Central memory CD8-positive, alpha-beta T cell (primary cell): ENCODE data around the gene CCDC82.

Experiments used
- ATAC-seq: fragments of 150-1000 bp; cut with Tn5 transposase; replicated peaks from 2 replicates; pipeline ENCODE4 v1.10.0; 2022; ENCODE audit warnings: mild to moderate bottlenecking, moderate FRiP score, moderate number of reproducible peaks; ENCODE audit not compliant: poor library complexity, severe bottlenecking; ENCODE audit errors: extremely low read depth
- DNase-seq, 2 donors: peaks; one replicate each; pipeline ENCODE4 v3.0.0; 2021; ENCODE audit warnings: low spot score in 2 of 2
- H3K27ac Mint-ChIP-seq: one replicate; pipeline ENCODE4 v1.8.0; 2022; ENCODE audit warnings: low read depth, mild to moderate bottlenecking, moderate library complexity, mixed read lengths
- H3K27me3 Mint-ChIP-seq: one replicate; pipeline ENCODE4 v1.8.0; 2022; ENCODE audit warnings: mixed read lengths
- H3K36me3 Mint-ChIP-seq: one replicate; pipeline ENCODE4 v1.8.0; 2022; ENCODE audit warnings: mild to moderate bottlenecking, moderate library complexity, mixed read lengths; ENCODE audit not compliant: insufficient read depth
- H3K4me1 Mint-ChIP-seq: one replicate; pipeline ENCODE4 v1.8.0; 2022; ENCODE audit warnings: mixed read lengths
- H3K4me3 Mint-ChIP-seq: one replicate; pipeline ENCODE4 v1.8.0; 2022; ENCODE audit warnings: mild to moderate bottlenecking, moderate library complexity, mixed read lengths
- H3K9me3 Mint-ChIP-seq: one replicate; pipeline ENCODE4 v1.8.0; 2022; ENCODE audit warnings: mixed read lengths

The CCDC82 gene

GRCh38 chr11:96307776-96308140, 82.0 kb downstream of the CCDC82 start:
- DNase-seq (no peak), ATAC-seq (no peak)
- Mint-ChIP-seq H3K36me3 (no peaks in the 10 kb centered on the region), H3K9me3 (no peaks in the 10 kb centered on the region), H3K4me3 (no peak overlapping the region), H3K27ac (no peak overlapping the region), H3K27me3 (no peaks in the 10 kb centered on the region), H3K4me1 (peaks cover 36% of the 10 kb centered on the region)

- peaks cover 3% of the 10 kb centered on the region for H3K36me3 Mint-ChIP-seq
- ATAC-seq (no peak), DNase-seq (no peak)
- no peaks in the 10 kb centered on the region for H3K9me3 Mint-ChIP-seq
- H3K27me3 Mint-ChIP-seq, result no peaks in the 10 kb centered on the region
- H3K4me1 Mint-ChIP-seq, result peaks cover 36% of the 10 kb centered on the region
- H3K4me3 Mint-ChIP-seq, result no peak overlapping the region
- H3K27ac Mint-ChIP-seq, result no peak overlapping the region
These were observed 82.6 kb downstream of the CCDC82 start for GRCh38 chr11:96306933-96307775.

GRCh38 chr11:96306600-96306932, 83.1 kb downstream of the CCDC82 start:
- Mint-ChIP-seq H3K4me3 (no peak overlapping the region), H3K36me3 (peaks cover 3% of the 10 kb centered on the region), H3K27me3 (no peaks in the 10 kb centered on the region), H3K27ac (no peak overlapping the region), H3K4me1 (peaks cover 36% of the 10 kb centered on the region), H3K9me3 (no peaks in the 10 kb centered on the region)
- no peak for ATAC-seq
- DNase-seq, result no peak

- no peaks in the 10 kb centered on the region for H3K9me3 Mint-ChIP-seq
- H3K4me3 Mint-ChIP-seq, result no peak overlapping the region
- peaks cover 37% of the 10 kb centered on the region for H3K4me1 Mint-ChIP-seq
- no peak for DNase-seq
- H3K36me3 Mint-ChIP-seq, result peaks cover 3% of the 10 kb centered on the region
- H3K27ac Mint-ChIP-seq, result no peak overlapping the region
- no peaks in the 10 kb centered on the region for H3K27me3 Mint-ChIP-seq
- ATAC-seq, result no peak
These were observed 83.6 kb downstream of the CCDC82 start for GRCh38 chr11:96306071-96306470.

- H3K4me3 Mint-ChIP-seq, result no peak overlapping the region
- H3K9me3 Mint-ChIP-seq, result no peaks in the 10 kb centered on the region
- no peak overlapping the region for H3K27ac Mint-ChIP-seq
- H3K36me3 Mint-ChIP-seq, result peaks cover 3% of the 10 kb centered on the region
- H3K4me1 Mint-ChIP-seq, result peaks cover 38% of the 10 kb centered on the region
- H3K27me3 Mint-ChIP-seq, result no peaks in the 10 kb centered on the region
- ATAC-seq (no peak), DNase-seq (no peak)
These were observed 85.7 kb downstream of the CCDC82 start for GRCh38 chr11:96303980-96304379.

GRCh38 chr11:96303064-96303463, 86.6 kb downstream of the CCDC82 start:
- Mint-ChIP-seq H3K27me3 (no peaks in the 10 kb centered on the region), H3K36me3 (peaks cover 3% of the 10 kb centered on the region), H3K27ac (no peak overlapping the region), H3K9me3 (no peaks in the 10 kb centered on the region), H3K4me3 (no peak overlapping the region), H3K4me1 (peaks cover 37% of the 10 kb centered on the region)
- no peak for DNase-seq
- ATAC-seq, result no peak
